Ishikawa (cell line): ENCODE data around the gene ZNF239.

Experiments used
- CEBPB ChIP-seq: IDR thresholded peaks from 2 replicates; pipeline ENCODE4 v1.6.1; 2012
- FOXM1 ChIP-seq: IDR thresholded peaks from 2 replicates; pipeline ENCODE4 v1.6.1; 2012; ENCODE audit warnings: low read depth, borderline replicate concordance
- NFIC ChIP-seq: IDR thresholded peaks from 2 replicates; pipeline ENCODE4 v1.6.1; 2012
- RAD21 ChIP-seq: IDR thresholded peaks from 2 replicates; pipeline ENCODE4 v1.6.1; 2012; ENCODE audit warnings: low read depth
- REST ChIP-seq: IDR thresholded peaks from 2 replicates; pipeline ENCODE4 v1.6.1; 2012; ENCODE audit warnings: low read depth, mild to moderate bottlenecking
- TAF1 ChIP-seq: IDR thresholded peaks from 2 replicates; pipeline ENCODE4 v1.6.1; 2012; ENCODE audit warnings: low read depth, mild to moderate bottlenecking
- USF1 ChIP-seq: IDR thresholded peaks from 2 replicates; pipeline ENCODE4 v1.6.1; 2012
- YY1 ChIP-seq: IDR thresholded peaks from 2 replicates; pipeline ENCODE4 v1.6.1; 2012; ENCODE audit warnings: low read depth
- ZBTB7A ChIP-seq: IDR thresholded peaks from 2 replicates; pipeline ENCODE4 v1.6.1; 2012; ENCODE audit warnings: low read depth

GRCh38 chr10:43622038-43622437 is 47.6 kb upstream of the ZNF239 start:
- TF ChIP-seq FOXM1 (no peak), USF1 (no peak), NFIC (no peak), TAF1 (no peak), REST (no peak), YY1 (no peak), RAD21 (no peak), CEBPB (no peak), ZBTB7A (no peak)
